HG03159 (cell line): ENCODE results near the gene ABR.

Experiments used
- ATAC-seq: cut with Tn5 transposase; IDR thresholded peaks from one replicate; pipeline ENCODE4 v1.9.1; 2021; ENCODE audit warnings: mild to moderate bottlenecking, moderate library complexity; ENCODE audit not compliant: unreplicated experiment

The ABR gene

GRCh38 chr17:1179818-1180742 is at the start of gene ABR:
TSS of gene ABR (minus strand) at chr17:1179981. CDS start at chr17:1179727, 254 bp downstream.
- no peak for ATAC-seq

- ATAC-seq = peak; percentile 48
Measured at GRCh38 chr17:1229349-1229899, 49.6 kb upstream of the ABR start.

GRCh38 chr17:1228781-1229348 is 49.1 kb upstream of the ABR start:
- ATAC-seq = no peak

- ATAC-seq = no peak
Measured at GRCh38 chr17:1227917-1228780, 48.4 kb upstream of the ABR start.

- no peak for ATAC-seq
Measured at GRCh38 chr17:1227365-1227764, 47.6 kb upstream of the ABR start.

GRCh38 chr17:1226308-1226707 is 46.5 kb upstream of the ABR start:
- no peak for ATAC-seq

- ATAC-seq = no peak
Measured at GRCh38 chr17:1224330-1224729, 44.5 kb upstream of the ABR start.

GRCh38 chr17:1223662-1224061 is 43.9 kb upstream of the ABR start:
- ATAC-seq = no peak

GRCh38 chr17:1222321-1222720 is 42.5 kb upstream of the ABR start:
- no peak for ATAC-seq

- no peak for ATAC-seq
Measured at GRCh38 chr17:1221209-1221608, 41.4 kb upstream of the ABR start.

GRCh38 chr17:1220346-1220745 is 40.6 kb upstream of the ABR start:
- ATAC-seq = no peak

- no peak for ATAC-seq
Measured at GRCh38 chr17:1217089-1217385, 37.3 kb upstream of the ABR start.

- ATAC-seq = no peak
Measured at GRCh38 chr17:1216217-1217088, 36.7 kb upstream of the ABR start.

- ATAC-seq = no peak
Measured at GRCh38 chr17:1212946-1213345, 33.2 kb upstream of the ABR start.

GRCh38 chr17:1211287-1211686 is 31.5 kb upstream of the ABR start:
- ATAC-seq = no peak

- no peak for ATAC-seq
Measured at GRCh38 chr17:1208966-1209365, 29.2 kb upstream of the ABR start.

- ATAC-seq = no peak
Measured at GRCh38 chr17:1206026-1206777, 26.4 kb upstream of the ABR start.

GRCh38 chr17:1203967-1204291 is 24.1 kb upstream of the ABR start:
- no peak for ATAC-seq

- no peak for ATAC-seq
Measured at GRCh38 chr17:1203111-1203966, 23.6 kb upstream of the ABR start.
